ENCODE results near the gene GP1BB.

Gene GP1BB

DNA sequence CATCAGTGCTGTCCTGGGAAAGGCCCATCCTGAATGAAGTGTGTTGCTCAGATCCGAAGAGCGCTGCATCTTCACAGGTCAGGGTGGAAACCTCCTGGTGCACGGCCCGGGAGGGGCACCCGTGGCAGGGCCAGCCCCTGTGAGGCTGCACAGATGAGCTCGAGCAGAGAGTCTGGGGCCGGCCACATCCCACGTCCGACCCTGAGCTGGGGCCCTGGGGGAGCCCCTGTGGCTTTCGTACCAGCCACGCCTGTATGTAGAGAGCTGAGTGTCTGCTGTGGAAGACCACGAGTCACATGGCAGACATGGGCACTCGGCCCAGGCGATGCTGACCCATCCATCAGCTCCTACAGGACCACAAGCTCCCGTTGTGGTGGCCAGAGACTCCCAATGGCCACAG lies 33.9 kb upstream of the GP1BB start:
- TF ChIP-seq TCF12 (IDR thresholded peaks at IDR 0.05; ENCODE audit: low read depth) (no peak), FOXM1 (IDR thresholded peaks at IDR 0.05; ENCODE audit: borderline replicate concordance, low read depth) (no peak), TAF1 (IDR thresholded peaks at IDR 0.05; ENCODE audit: low read depth) (no peak), EGR1 (IDR thresholded peaks at IDR 0.05) (no peak), EP300 (IDR thresholded peaks at IDR 0.05; ENCODE audit: borderline replicate concordance) (no peak), NFIC (IDR thresholded peaks at IDR 0.05) (no peak), USF1 (IDR thresholded peaks at IDR 0.05) (no peak), YY1 (IDR thresholded peaks at IDR 0.05; ENCODE audit: low read depth) (no peak), CEBPB (IDR thresholded peaks at IDR 0.05) (no peak)
- TF ChIP-seq, protein P1, sequence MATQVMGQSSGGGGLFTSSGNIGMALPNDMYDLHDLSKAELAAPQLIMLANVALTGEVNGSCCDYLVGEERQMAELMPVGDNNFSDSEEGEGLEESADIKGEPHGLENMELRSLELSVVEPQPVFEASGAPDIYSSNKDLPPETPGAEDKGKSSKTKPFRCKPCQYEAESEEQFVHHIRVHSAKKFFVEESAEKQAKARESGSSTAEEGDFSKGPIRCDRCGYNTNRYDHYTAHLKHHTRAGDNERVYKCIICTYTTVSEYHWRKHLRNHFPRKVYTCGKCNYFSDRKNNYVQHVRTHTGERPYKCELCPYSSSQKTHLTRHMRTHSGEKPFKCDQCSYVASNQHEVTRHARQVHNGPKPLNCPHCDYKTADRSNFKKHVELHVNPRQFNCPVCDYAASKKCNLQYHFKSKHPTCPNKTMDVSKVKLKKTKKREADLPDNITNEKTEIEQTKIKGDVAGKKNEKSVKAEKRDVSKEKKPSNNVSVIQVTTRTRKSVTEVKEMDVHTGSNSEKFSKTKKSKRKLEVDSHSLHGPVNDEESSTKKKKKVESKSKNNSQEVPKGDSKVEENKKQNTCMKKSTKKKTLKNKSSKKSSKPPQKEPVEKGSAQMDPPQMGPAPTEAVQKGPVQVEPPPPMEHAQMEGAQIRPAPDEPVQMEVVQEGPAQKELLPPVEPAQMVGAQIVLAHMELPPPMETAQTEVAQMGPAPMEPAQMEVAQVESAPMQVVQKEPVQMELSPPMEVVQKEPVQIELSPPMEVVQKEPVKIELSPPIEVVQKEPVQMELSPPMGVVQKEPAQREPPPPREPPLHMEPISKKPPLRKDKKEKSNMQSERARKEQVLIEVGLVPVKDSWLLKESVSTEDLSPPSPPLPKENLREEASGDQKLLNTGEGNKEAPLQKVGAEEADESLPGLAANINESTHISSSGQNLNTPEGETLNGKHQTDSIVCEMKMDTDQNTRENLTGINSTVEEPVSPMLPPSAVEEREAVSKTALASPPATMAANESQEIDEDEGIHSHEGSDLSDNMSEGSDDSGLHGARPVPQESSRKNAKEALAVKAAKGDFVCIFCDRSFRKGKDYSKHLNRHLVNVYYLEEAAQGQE (IDR thresholded peaks at IDR 0.05; ENCODE audit: low read depth): no peak
- TF ChIP-seq, protein P2, sequence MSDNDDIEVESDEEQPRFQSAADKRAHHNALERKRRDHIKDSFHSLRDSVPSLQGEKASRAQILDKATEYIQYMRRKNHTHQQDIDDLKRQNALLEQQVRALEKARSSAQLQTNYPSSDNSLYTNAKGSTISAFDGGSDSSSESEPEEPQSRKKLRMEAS (IDR thresholded peaks at IDR 0.05): no peak

DNA sequence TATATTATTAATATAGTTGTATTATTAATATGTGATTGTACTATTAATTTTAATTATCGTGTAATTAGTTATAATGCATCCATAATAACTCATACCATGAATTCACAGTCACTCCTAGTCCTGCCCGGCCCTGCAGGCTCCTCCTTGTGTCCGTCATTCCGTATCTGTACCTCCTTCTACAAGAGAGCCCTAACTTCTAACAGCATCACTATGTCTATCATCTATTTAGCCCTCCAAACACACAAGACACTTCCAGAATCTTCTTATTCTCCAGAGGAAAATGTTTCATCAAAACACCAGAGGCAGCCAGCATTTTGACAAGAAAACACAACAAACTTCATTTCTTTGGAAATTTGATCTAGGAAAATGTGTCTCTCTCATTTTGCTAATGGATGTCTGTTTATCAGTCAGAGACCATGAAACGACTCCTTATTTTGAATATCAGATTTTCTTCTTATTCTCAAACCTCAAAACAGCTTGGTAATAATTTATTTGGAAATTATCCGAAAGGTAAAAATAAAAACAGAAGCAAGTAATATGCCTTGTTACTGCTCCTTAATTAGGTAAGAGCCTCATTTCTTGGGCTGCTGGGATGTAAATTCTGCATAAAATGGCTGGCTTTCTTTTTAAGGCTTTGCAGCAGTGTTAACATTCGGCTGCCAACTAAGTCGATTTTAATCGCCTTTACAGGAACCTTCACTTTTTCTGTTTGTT lies 32.2 kb upstream of the GP1BB start:
- no peak for TF ChIP-seq FOXM1 (IDR thresholded peaks at IDR 0.05; ENCODE audit: borderline replicate concordance, low read depth)
- no peak for TF ChIP-seq CREB1 (IDR thresholded peaks at IDR 0.05; ENCODE audit: low read depth)
- TF ChIP-seq ZBTB7A (IDR thresholded peaks at IDR 0.05; ENCODE audit: low read depth): no peak
- TF ChIP-seq, protein P1 (IDR thresholded peaks at IDR 0.05; ENCODE audit: low read depth): no peak
- no peak for TF ChIP-seq TEAD4 (IDR thresholded peaks at IDR 0.05)
- TF ChIP-seq TCF12 (IDR thresholded peaks at IDR 0.05; ENCODE audit: low read depth): no peak
- TF ChIP-seq USF1 (IDR thresholded peaks at IDR 0.05): no peak
- TF ChIP-seq, protein P2 (IDR thresholded peaks at IDR 0.05): no peak
- no peak for TF ChIP-seq NFIC (IDR thresholded peaks at IDR 0.05)
- TF ChIP-seq CEBPB (IDR thresholded peaks at IDR 0.05): no peak
- no peak for TF ChIP-seq EGR1 (IDR thresholded peaks at IDR 0.05)

DNA sequence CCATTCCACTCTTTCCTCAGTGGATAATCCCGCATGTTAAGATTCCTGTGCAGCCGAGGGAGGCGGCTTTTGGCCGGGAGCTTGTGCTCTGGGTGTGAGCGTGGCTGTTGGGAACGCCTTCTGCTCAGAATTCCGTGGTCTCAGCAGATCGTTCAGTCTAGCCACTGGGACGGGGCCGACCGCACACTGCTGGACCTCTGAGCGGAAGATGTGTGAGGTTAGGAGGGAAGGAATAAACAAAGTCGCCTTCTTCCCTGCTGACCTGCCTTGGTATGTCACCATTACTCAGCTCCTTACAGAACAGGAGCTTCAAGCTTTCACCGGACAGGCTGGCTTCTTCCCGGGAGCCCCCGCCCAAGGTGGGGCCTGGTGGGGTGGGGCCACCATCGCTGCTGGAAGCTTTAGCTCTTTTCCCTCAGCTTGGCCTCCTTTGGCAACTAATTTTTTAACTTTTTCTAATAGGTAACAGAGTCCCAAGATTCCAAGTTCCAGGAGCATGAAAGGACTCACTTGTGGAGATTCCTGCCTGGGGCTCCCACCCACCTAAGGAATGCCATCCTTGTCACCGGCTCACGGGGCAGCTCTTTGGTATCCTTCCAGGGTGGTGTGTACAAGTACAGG lies 31.5 kb upstream of the GP1BB start:
- TF ChIP-seq NFIC (IDR thresholded peaks at IDR 0.05) (no peak), RAD21 (IDR thresholded peaks at IDR 0.05; ENCODE audit: low read depth) (no peak), TAF1 (IDR thresholded peaks at IDR 0.05; ENCODE audit: low read depth) (peak; percentile 27; the same call in 1 of the 2 replicates), USF1 (IDR thresholded peaks at IDR 0.05) (no peak), ZBTB7A (IDR thresholded peaks at IDR 0.05; ENCODE audit: low read depth) (peak; percentile 40; the same call in 1 of the 2 replicates), EGR1 (IDR thresholded peaks at IDR 0.05) (no peak), TEAD4 (IDR thresholded peaks at IDR 0.05) (peak; percentile 63), CEBPB (IDR thresholded peaks at IDR 0.05) (no peak), YY1 (IDR thresholded peaks at IDR 0.05; ENCODE audit: low read depth) (no peak), CREB1 (IDR thresholded peaks at IDR 0.05; ENCODE audit: low read depth) (no peak), EP300 (IDR thresholded peaks at IDR 0.05; ENCODE audit: borderline replicate concordance) (no peak), TCF12 (IDR thresholded peaks at IDR 0.05; ENCODE audit: low read depth) (peak; percentile 35; the same call in 1 of the 2 replicates), FOXM1 (IDR thresholded peaks at IDR 0.05; ENCODE audit: borderline replicate concordance, low read depth) (no peak)
- TF ChIP-seq, protein P1 (IDR thresholded peaks at IDR 0.05; ENCODE audit: low read depth): no peak
- TF ChIP-seq, protein P2 (IDR thresholded peaks at IDR 0.05): peak; percentile 73
